GM12873 (cell line): ENCODE data around the gene MRGPRF.
A peak's percentile ranks its signal among the peaks of the same experiment; 100 is the strongest.

ENCODE experiments used
- CTCF ChIP-seq: IDR thresholded peaks from 2 replicates; pipeline ENCODE4 v1.5.1; 2012; ENCODE audit warnings: low read depth, mild to moderate bottlenecking, moderate library complexity, low read length, control low read depth; ENCODE audit not compliant: insufficient read depth; ENCODE audit errors: missing control alignments

MRGPRF gene

GRCh38 chr11:68959465-68960293 lies 53.4 kb downstream of the MRGPRF start:
- no peak for TF ChIP-seq CTCF

GRCh38 chr11:68958211-68958610 lies 54.8 kb downstream of the MRGPRF start:
- no peak for TF ChIP-seq CTCF

GRCh38 chr11:68956547-68957254 lies 56.3 kb downstream of the MRGPRF start:
- TF ChIP-seq CTCF: no peak

GRCh38 chr11:68956142-68956541 lies 56.9 kb downstream of the MRGPRF start:
- peak; percentile 46 for TF ChIP-seq CTCF

- TF ChIP-seq CTCF: no peak
These were observed 57.5 kb downstream of the MRGPRF start for GRCh38 chr11:68955607-68955958.

- no peak for TF ChIP-seq CTCF
These were observed 58.0 kb downstream of the MRGPRF start for GRCh38 chr11:68954836-68955606.
